Measurements from ENCODE around the gene IGF2BP2. TPM values are rescaled to one million over a fixed set of nuclear protein-coding genes. Genes with fewer than 3 reads are reported as not detected.
"Not testable (repeated sequence)": the region's sequence is repeated elsewhere in the genome, so short reads cannot be mapped to it uniquely, and the experiment has no call there.

The IGF2BP2 gene
- total and polyA plus RNA-seq, 2 of the 4 experiments (the other 2 are of a cell fraction): 23.4 to 88.2 TPM

- H2BK5ac ChIP-seq (ENCODE audit: low read depth, low read length, poor library complexity, severe bottlenecking); H3K23ac ChIP-seq (ENCODE audit: low read depth, low read length); in situ Hi-C loops (cut with MboI; ENCODE audit: low sequenced_read_pairs); H4K91ac ChIP-seq (ENCODE audit: insufficient read depth, low read depth, low read length); H3K27ac ChIP-seq (ENCODE audit: insufficient read depth, low read length); POLR2A ChIA-PET (ENCODE audit: unreplicated experiment); H3K14ac ChIP-seq (replicated peaks; ENCODE audit: low read depth, low read length); H3K9ac ChIP-seq (ENCODE audit: low read depth, low read length); H4K8ac ChIP-seq (ENCODE audit: low read depth in 2 of 2, low read length in 2 of 2); H2BK15ac ChIP-seq (ENCODE audit: low read depth, low read length); H3K18ac ChIP-seq (ENCODE audit: low read depth, low read length); ATAC-seq (ENCODE audit: low read depth); H2BK20ac ChIP-seq (ENCODE audit: low read depth, low read length); H3K9me3 ChIP-seq (ENCODE audit: control insufficient read depth, insufficient read depth, low read length); H2AK9ac ChIP-seq (replicated peaks; ENCODE audit: low read depth, low read length, poor library complexity); dilution Hi-C loops (cut with HindIII; ENCODE audit: low sequenced_read_pairs, unreplicated experiment); H3K4me3 ChIP-seq (ENCODE audit: insufficient read depth, low read depth, low read length); H3K4me2 ChIP-seq (ENCODE audit: low read depth, low read length); H4K5ac ChIP-seq (ENCODE audit: low read depth, low read length); BruUV-seq (replicated peaks); H3K36me3 ChIP-seq (ENCODE audit: control insufficient read depth, insufficient read depth, low read length); H3K27me3 ChIP-seq (ENCODE audit: control insufficient read depth, insufficient read depth, low read length); H3K56ac ChIP-seq (ENCODE audit: extremely low read depth, insufficient read depth, low read length); H2AFZ ChIP-seq (replicated peaks; ENCODE audit: low read length, poor library complexity); H2BK120ac ChIP-seq (ENCODE audit: low read depth, low read length): not testable (repeated sequence)
- CTCF ChIA-PET: interaction anchor here (0.5 to 1.6 kb wide), 14 partner anchors 8 to 139 kb away, joined by 3 to 22 read pairs (median 3); no protein-coding TSS in a partner anchor
- Histone ChIP-seq H3K4ac (ENCODE audit: low read depth, low read length) (peak overlapping the region; percentile 18; the same call in 1 of the 2 replicates), H4K20me1 (ENCODE audit: insufficient read depth, low read length) (peaks cover 96% of the 10 kb centered on the region), H3K4me1 (ENCODE audit: control insufficient read depth, insufficient read depth, low read length) (peaks cover 22% of the 10 kb centered on the region), H3K79me1 (ENCODE audit: low read depth in 1 of 2, low read length in 2 of 2) (peaks cover 6 to 82% of the 10 kb centered on the region in 2 experiments; a peak in 2 of 4 replicates), H3K9me1 (ENCODE audit: insufficient read depth, low read length) (peaks cover 21% of the 10 kb centered on the region), H2AK5ac (ENCODE audit: low read depth, low read length) (peak overlapping the region; percentile 62; the same call in 1 of the 2 replicates)
- WGBS, 2 experiments (ENCODE audit: extremely low coverage in 2 of 2, insufficient read length in 1 of 2): no CpG with 5 or more reads among the region's 4 CpGs
- intact Hi-C loops (cut with micrococcal nuclease): loop anchor here (2.0 to 5.0 kb wide), 2 partner anchors 38 to 91 kb away; no protein-coding TSS in a partner anchor
- TF ChIP-seq RAD21 (IDR thresholded peaks at IDR 0.05; ENCODE audit: low read length) (peak; percentile 48), SMC3 (IDR thresholded peaks at IDR 0.05; ENCODE audit: low read depth, low read length) (peak; percentile 56)
- TF ChIP-seq, protein P1, sequence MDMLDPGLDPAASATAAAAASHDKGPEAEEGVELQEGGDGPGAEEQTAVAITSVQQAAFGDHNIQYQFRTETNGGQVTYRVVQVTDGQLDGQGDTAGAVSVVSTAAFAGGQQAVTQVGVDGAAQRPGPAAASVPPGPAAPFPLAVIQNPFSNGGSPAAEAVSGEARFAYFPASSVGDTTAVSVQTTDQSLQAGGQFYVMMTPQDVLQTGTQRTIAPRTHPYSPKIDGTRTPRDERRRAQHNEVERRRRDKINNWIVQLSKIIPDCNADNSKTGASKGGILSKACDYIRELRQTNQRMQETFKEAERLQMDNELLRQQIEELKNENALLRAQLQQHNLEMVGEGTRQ (IDR thresholded peaks at IDR 0.05; ENCODE audit: low read depth, low read length): peak; percentile 85
- TF ChIP-seq, protein P2, sequence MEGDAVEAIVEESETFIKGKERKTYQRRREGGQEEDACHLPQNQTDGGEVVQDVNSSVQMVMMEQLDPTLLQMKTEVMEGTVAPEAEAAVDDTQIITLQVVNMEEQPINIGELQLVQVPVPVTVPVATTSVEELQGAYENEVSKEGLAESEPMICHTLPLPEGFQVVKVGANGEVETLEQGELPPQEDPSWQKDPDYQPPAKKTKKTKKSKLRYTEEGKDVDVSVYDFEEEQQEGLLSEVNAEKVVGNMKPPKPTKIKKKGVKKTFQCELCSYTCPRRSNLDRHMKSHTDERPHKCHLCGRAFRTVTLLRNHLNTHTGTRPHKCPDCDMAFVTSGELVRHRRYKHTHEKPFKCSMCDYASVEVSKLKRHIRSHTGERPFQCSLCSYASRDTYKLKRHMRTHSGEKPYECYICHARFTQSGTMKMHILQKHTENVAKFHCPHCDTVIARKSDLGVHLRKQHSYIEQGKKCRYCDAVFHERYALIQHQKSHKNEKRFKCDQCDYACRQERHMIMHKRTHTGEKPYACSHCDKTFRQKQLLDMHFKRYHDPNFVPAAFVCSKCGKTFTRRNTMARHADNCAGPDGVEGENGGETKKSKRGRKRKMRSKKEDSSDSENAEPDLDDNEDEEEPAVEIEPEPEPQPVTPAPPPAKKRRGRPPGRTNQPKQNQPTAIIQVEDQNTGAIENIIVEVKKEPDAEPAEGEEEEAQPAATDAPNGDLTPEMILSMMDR (conservative IDR thresholded peaks at IDR 0.05; ENCODE audit: low read depth, low read length): peak; percentile 61
- peak; percentile 56 for DNase-seq
Observed at GRCh38 chr3:185768578-185768982, 56.3 kb downstream of the IGF2BP2 start.
